Activated naive CD4-positive, alpha-beta T cell (primary cell): ENCODE measurements around the gene DALRD3.

ENCODE experiments used
- DNase-seq, 4 experiments: peaks; one replicate each; lab custom pipeline; 2025; lab: John Stamatoyannopoulos, UW

The DALRD3 gene

DNA sequence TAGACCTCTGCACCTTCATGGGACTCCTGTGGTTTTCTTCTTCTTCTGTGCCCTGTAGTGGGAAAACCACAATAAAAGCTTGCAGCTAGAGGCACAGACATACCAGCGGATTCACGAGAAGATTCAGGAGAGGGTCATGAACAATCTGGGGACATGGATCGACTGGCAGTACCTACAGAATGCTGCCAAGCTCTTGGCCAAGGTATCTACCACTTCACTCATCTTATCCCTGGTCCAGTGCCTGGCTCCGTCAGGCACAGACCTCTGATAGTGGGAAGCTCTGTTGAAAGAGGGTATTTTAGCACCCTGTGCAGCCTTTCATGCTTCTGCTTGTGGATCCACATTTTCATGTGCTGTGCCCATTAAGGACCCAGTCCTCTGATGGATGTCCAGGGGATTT, 38.1 kb downstream of the DALRD3 start:
- no peak for DNase-seq

DNA sequence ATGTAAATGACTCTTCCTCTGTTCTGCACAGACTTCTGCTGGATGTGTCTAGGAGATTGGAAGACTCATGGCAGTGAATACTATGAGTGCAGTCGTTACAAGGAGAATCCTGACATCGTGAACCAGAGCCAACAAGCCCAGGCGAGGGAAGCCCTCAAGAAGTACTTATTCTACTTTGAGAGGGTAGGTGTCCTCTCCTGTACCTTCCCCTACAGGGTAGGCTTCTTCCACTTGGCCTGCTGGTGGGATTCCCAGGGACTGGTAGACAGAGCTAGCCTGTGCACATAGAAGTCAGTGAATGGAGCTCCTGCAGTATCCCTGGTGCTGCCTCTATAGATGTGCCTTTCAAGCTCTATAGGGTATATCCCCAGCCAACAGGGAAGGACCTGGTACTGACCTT, 38.9 kb downstream of the DALRD3 start:
- no peak for DNase-seq

- no peak for DNase-seq
These were observed 44.1 kb downstream of the DALRD3 start for GRCh38 chr3:48974076-48974864.

GRCh38 chr3:48970586-48970985, 47.8 kb downstream of the DALRD3 start:
- DNase-seq, result no peak

DNA sequence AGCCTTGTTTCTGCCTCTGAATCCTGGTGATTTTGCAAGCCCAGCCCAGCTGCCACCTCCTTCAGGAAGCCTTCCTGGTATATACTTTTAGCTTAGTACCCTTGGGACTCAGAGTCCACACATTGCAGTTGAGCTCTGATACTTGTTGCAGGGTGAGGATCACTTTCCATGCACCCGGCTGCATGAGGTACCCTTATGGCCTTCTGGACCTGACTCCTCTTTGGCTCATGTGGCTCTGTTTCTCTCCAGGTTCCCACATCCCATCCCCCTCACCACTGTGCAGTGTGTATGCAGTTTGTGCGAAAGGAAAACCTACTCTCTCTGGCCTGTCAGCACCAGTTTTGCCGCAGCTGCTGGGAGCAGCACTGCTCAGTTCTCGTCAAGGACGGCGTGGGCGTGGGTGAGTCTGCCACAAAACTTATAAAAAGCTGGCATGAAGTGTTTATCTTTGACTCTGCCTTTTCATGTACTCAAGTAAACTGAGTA, 51.5 kb downstream of the DALRD3 start:
- DNase-seq, result no peak

DNA sequence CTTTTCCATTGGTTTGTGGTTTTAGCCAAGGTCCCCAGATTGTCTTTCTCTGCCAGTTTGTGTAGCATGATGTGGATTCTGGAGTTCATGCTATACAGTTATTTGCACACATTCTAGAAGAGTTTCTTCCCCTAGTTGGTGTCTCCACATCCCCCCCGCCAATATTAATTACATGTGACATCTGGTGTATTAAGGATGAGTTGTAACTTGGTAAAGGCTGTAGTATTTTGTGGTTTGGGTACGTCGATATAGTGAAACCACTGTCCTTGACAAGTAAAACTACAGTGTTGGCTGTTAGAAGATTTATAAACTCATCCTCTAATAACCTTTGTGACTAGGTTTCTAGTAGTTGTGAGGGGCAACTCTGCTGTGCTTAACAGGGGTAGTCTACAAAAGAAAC, 52.0 kb downstream of the DALRD3 start:
- DNase-seq, result no peak
